K562 (cell line): ENCODE measurements around the gene HYI. TPM values are rescaled to one million over a fixed set of nuclear protein-coding genes. Genes with fewer than 3 reads are reported as not detected.

Experiments used
- ATAC-seq: fragments of 200-7000 bp; cut with Tn5 transposase; 3 replicates; pipeline ENCODE4 v1.9.1; 2020; ENCODE audit warnings: moderate library complexity
- BruUV-seq: library from RNA; stranded (reverse); fragments of 400-500 nt; replicated peaks from 2 replicates; lab custom pipeline; 2021; lab: Mats Ljungman, UMichigan
- CTCF ChIA-PET: fragments of 300-600 bp; formaldehyde crosslinking; extraction: SDS; loops from one replicate; lab custom pipeline; 2021; ENCODE audit warnings: low intra/inter-chr PET ratio; lab: Yijun Ruan, JAX
- POLR2A ChIA-PET: fragments of 300-600, 350-650 bp; sonication (Branson Sonifier 250); formaldehyde crosslinking; extraction: SDS; loops from one replicate; lab custom pipeline; 2021; ENCODE audit warnings: antibody characterized with exemption, inconsistent platforms; lab: Yijun Ruan, JAX
- DNase-seq, 4 experiments: peaks; one replicate each; pipeline versions ENCODE4 v3.0.0 to v3.0.0-alpha.2; 2011 to 2018; ENCODE audit warnings: low spot score in 3 of 4, mixed read lengths in 3 of 4; ENCODE audit errors: extremely low read depth in 1 of 4
- FAIRE-seq: peaks from 2 replicates; lab custom pipeline; 2011; peaks lifted over from hg19 to GRCh38; lab: Jason Lieb, UNC
- H2AFZ ChIP-seq: 2 replicates; pipeline ENCODE4 v1.6.0; 2011; ENCODE audit warnings: low read depth, low read length, control low read depth, inconsistent platforms
- H3K27ac ChIP-seq: fragments of 200-600 bp; 3 replicates; pipeline ENCODE4 v1.8.0; 2011; ENCODE audit warnings: low read depth, mild to moderate bottlenecking, control low read depth, inconsistent platforms, low read length, moderate library complexity, mixed read lengths; ENCODE audit errors: extremely low read depth
- H3K27me3 ChIP-seq, 2 experiments: fragments of 300-600 bp in 1 of 2; 2 replicates in 1 of 2; 3 replicates in 1 of 2; pipeline versions ENCODE4 v1.6.0 to v1.8.0; 2011; ENCODE audit warnings: inconsistent platforms in 2 of 2, low read length in 2 of 2, mild to moderate bottlenecking in 1 of 2, mixed read lengths in 1 of 2, moderate library complexity in 1 of 2; ENCODE audit not compliant: control insufficient read depth in 2 of 2, insufficient read depth in 2 of 2
- H3K36me3 ChIP-seq: fragments of 300-600 bp; 3 replicates; pipeline ENCODE4 v1.8.0; 2011; ENCODE audit warnings: mild to moderate bottlenecking, low read length, inconsistent platforms; ENCODE audit not compliant: control insufficient read depth, insufficient read depth
- H3K4me1 ChIP-seq, 2 experiments: fragments of 200-600 bp in 1 of 2; replicated peaks in 1 of 2; 2 replicates in 1 of 2; 3 replicates in 1 of 2; pipeline versions ENCODE4 v1.5.1 to v1.8.0; 2011; ENCODE audit warnings: inconsistent platforms in 2 of 2, low read length in 2 of 2, mild to moderate bottlenecking in 1 of 2, mixed read lengths in 1 of 2, moderate library complexity in 1 of 2; ENCODE audit not compliant: control insufficient read depth in 2 of 2, insufficient read depth in 2 of 2
- H3K4me2 ChIP-seq: 2 replicates; pipeline ENCODE4 v1.6.1; 2011; ENCODE audit warnings: low read length, control low read depth, inconsistent platforms, mixed read lengths; ENCODE audit not compliant: insufficient read depth
- H3K4me3 ChIP-seq: fragments of 200-600 bp; sonication (generic), shearing (Covaris generic); 2 replicates; pipeline ENCODE4 v1.5.1; 2016; ENCODE audit warnings: control low read depth, inconsistent platforms
- H3K79me2 ChIP-seq: fragments of 200-600 bp; 3 replicates; pipeline ENCODE4 v1.8.0; 2011; ENCODE audit warnings: low read length, inconsistent platforms; ENCODE audit not compliant: control insufficient read depth, insufficient read depth
- H3K9ac ChIP-seq, 2 experiments: 2 replicates each; pipeline versions ENCODE4 v1.6.0 to v1.6.1; 2011; ENCODE audit warnings: low read depth in 2 of 2, low read length in 2 of 2, control low read depth in 1 of 2, inconsistent platforms in 1 of 2, mild to moderate bottlenecking in 1 of 2, mixed read lengths in 1 of 2; ENCODE audit not compliant: insufficient read depth in 1 of 2
- H3K9me1 ChIP-seq: one replicate; pipeline ENCODE4 v1.6.0; 2011; ENCODE audit warnings: inconsistent platforms, mild to moderate bottlenecking, low read length, moderate library complexity; ENCODE audit not compliant: control insufficient read depth, insufficient read depth
- H3K9me3 ChIP-seq: replicated peaks from 2 replicates; pipeline ENCODE4 v1.5.1; 2011; ENCODE audit warnings: low read depth, low read length, inconsistent platforms; ENCODE audit not compliant: control insufficient read depth, insufficient read depth
- H4K20me1 ChIP-seq: replicated peaks from 2 replicates; pipeline ENCODE4 v1.6.1; 2011; ENCODE audit warnings: low read length, inconsistent platforms, mixed read lengths; ENCODE audit not compliant: control insufficient read depth, insufficient read depth
- DPF2 ChIP-seq: fragments of 450-650 bp; IDR thresholded peaks from 2 replicates; pipeline ENCODE4 v1.6.1; 2016
- FUS ChIP-seq: fragments of 200-400 bp; formaldehyde crosslinking; optimal IDR thresholded peaks from 2 replicates; pipeline ENCODE3; 2017; ENCODE audit warnings: low read depth, low read length
- PCBP2 ChIP-seq: fragments of 200-400 bp; formaldehyde crosslinking; IDR thresholded peaks from 2 replicates; pipeline ENCODE4 v1.6.1; 2018; ENCODE audit warnings: low read length, low read depth, mild to moderate bottlenecking, moderate library complexity; ENCODE audit not compliant: poor library complexity, severe bottlenecking
- ZNF282 ChIP-seq: sonication (generic); formaldehyde crosslinking; IDR thresholded peaks from 2 replicates; pipeline ENCODE4 v1.8.1; 2023; ENCODE audit warnings: missing genetic modification reagents
- WGBS: fragments of 100-300 bp; shearing (Covaris generic); methylation state at CpG from one replicate; pipeline ENCODE4 v1.1.6; 2016; ENCODE audit warnings: low coverage, mixed read lengths; ENCODE audit not compliant: insufficient coverage; ENCODE audit errors: missing lambda C conversion rate; 5-methylcytosine and 5-hydroxymethylcytosine counted together
- in situ Hi-C: fragments of 300-500 bp; cut with MboI; formaldehyde crosslinking; loops from 4 replicates; pipeline ENCODE4 v1.15.0; 2018; ENCODE audit warnings: inconsistent platforms, mixed read lengths
- intact Hi-C: fragments of 100-400 bp; cut with micrococcal nuclease; formaldehyde crosslinking; loops from 2 replicates; pipeline ENCODE4 v1.14.2; 2022
- polyA plus RNA-seq, 8 experiments: library from polyadenylated mRNA; depleted of rRNA in 4 of 8; stranded (reverse) in 5 of 8; unstranded in 3 of 8; fragments of >200 nt; fragmentation: Nextera tagmentation in 2 of 8; fragmentation: Illumina TruSeq in 1 of 8; extraction: Ambion mirVana in 2 of 8; extraction: Trizol in 1 of 8; gene quantifications; 2 replicates each; pipeline versions ENCODE4 v1.2.1 to v1.2.3, GENCODE V29; 2011 to 2014; ENCODE audit warnings: inconsistent platforms in 1 of 8, missing spikeins in 1 of 8
- total RNA-seq, 7 experiments: library from RNA; depleted of rRNA in 6 of 7; stranded (reverse); fragments of >200 nt in 6 of 7; fragmentation: Illumina TruSeq in 2 of 7; extraction: Trizol in 2 of 7; gene quantifications; 2 replicates each; pipeline versions ENCODE4 v1.2.1 to v1.2.3, GENCODE V29; 2011 to 2021; ENCODE audit warnings: low replicate concordance in 1 of 7
- TF ChIP-seq, protein P1 (sequence below): fragments of 450-650 bp; IDR thresholded peaks from 2 replicates; pipeline ENCODE4 v1.6.1; 2017; ENCODE audit warnings: antibody characterized with exemption, mild to moderate bottlenecking
- TF ChIP-seq, protein P2 (sequence below): sonication (generic); formaldehyde crosslinking; IDR thresholded peaks from 2 replicates; pipeline ENCODE4 v1.8.1; 2023; ENCODE audit warnings: mild to moderate bottlenecking, missing genetic modification reagents
- TF ChIP-seq, protein P3 (sequence below), 2 experiments: fragments of 450-650 bp; IDR thresholded peaks; 2 replicates each; pipeline ENCODE4 v1.6.1; 2016; ENCODE audit warnings: mild to moderate bottlenecking in 2 of 2, borderline replicate concordance in 1 of 2, low read depth in 1 of 2, moderate library complexity in 1 of 2

Gene HYI
- total and polyA plus RNA-seq, 9 of the 15 experiments (the other 6 are each of a cell fraction or from before 2014, with no cell fraction given), result 0.04 to 4.1 (median 1.4) TPM; not detected in 1

DNA sequence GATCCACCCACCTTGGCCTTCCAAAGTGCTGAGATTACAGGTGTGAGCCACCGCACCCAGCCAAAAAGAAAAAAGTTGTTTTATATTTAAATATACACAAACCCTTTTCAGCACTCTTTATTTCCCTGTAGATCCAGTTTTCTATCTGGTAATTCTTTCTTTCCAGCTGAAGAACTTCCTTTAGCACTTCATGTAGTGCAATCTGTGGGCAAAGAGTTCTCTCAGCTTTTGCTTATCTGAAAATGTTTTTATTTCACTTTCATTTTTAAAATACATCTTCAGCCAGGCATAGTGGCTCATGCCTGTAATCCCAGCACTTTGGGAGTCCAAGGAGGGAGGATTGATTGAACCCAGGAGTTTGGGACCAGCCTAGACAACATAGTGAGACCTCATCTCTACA, 28.5 kb upstream of the HYI start:
- ChIA-PET POLR2A (interaction anchor here (0.7 to 1.4 kb wide), 2 partner anchors 18 to 593 kb away, joined by 4 to 5 read pairs; no protein-coding TSS in a partner anchor), CTCF (interaction anchor here (0.5 kb wide), 1 partner anchor 348 kb away, joined by 3 read pairs; no protein-coding TSS in a partner anchor)
- Histone ChIP-seq H3K9me1 (no peaks in the 10 kb centered on the region), H3K4me2 (no peak overlapping the region), H4K20me1 (no peaks in the 10 kb centered on the region), H3K9ac (no peak overlapping the region), H3K4me3 (no peak overlapping the region), H3K27ac (no peak overlapping the region), H3K4me1 (no peaks in the 10 kb centered on the region), H3K27me3 (peaks cover 0 to 4% of the 10 kb centered on the region in 2 experiments; a peak in 2 of 5 replicates), H3K79me2 (no peaks in the 10 kb centered on the region), H2AFZ (no peak overlapping the region), H3K9me3 (no peaks in the 10 kb centered on the region), H3K36me3 (no peaks in the 10 kb centered on the region)
- 0% methylated on average over 1 of the region's 1 CpG for WGBS
- DNase-seq (no peak), FAIRE-seq (no peak), ATAC-seq (no peak)
- BruUV-seq, result no TSS peak
- intact Hi-C loops (no loop called here), in situ Hi-C loops (no loop called here)
- TF ChIP-seq, protein P1, sequence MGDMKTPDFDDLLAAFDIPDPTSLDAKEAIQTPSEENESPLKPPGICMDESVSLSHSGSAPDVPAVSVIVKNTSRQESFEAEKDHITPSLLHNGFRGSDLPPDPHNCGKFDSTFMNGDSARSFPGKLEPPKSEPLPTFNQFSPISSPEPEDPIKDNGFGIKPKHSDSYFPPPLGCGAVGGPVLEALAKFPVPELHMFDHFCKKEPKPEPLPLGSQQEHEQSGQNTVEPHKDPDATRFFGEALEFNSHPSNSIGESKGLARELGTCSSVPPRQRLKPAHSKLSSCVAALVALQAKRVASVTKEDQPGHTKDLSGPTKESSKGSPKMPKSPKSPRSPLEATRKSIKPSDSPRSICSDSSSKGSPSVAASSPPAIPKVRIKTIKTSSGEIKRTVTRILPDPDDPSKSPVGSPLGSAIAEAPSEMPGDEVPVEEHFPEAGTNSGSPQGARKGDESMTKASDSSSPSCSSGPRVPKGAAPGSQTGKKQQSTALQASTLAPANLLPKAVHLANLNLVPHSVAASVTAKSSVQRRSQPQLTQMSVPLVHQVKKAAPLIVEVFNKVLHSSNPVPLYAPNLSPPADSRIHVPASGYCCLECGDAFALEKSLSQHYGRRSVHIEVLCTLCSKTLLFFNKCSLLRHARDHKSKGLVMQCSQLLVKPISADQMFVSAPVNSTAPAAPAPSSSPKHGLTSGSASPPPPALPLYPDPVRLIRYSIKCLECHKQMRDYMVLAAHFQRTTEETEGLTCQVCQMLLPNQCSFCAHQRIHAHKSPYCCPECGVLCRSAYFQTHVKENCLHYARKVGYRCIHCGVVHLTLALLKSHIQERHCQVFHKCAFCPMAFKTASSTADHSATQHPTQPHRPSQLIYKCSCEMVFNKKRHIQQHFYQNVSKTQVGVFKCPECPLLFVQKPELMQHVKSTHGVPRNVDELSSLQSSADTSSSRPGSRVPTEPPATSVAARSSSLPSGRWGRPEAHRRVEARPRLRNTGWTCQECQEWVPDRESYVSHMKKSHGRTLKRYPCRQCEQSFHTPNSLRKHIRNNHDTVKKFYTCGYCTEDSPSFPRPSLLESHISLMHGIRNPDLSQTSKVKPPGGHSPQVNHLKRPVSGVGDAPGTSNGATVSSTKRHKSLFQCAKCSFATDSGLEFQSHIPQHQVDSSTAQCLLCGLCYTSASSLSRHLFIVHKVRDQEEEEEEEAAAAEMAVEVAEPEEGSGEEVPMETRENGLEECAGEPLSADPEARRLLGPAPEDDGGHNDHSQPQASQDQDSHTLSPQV, result no peak
- TF ChIP-seq FUS (no peak), DPF2 (no peak), PCBP2 (no peak), ZNF282 (no peak)
- TF ChIP-seq, protein P2, sequence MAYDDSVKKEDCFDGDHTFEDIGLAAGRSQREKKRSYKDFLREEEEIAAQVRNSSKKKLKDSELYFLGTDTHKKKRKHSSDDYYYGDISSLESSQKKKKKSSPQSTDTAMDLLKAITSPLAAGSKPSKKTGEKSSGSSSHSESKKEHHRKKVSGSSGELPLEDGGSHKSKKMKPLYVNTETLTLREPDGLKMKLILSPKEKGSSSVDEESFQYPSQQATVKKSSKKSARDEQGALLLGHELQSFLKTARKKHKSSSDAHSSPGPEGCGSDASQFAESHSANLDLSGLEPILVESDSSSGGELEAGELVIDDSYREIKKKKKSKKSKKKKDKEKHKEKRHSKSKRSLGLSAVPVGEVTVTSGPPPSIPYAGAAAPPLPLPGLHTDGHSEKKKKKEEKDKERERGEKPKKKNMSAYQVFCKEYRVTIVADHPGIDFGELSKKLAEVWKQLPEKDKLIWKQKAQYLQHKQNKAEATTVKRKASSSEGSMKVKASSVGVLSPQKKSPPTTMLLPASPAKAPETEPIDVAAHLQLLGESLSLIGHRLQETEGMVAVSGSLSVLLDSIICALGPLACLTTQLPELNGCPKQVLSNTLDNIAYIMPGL (CRISPR knock-in tag), result no peak
- TF ChIP-seq, protein P3, sequence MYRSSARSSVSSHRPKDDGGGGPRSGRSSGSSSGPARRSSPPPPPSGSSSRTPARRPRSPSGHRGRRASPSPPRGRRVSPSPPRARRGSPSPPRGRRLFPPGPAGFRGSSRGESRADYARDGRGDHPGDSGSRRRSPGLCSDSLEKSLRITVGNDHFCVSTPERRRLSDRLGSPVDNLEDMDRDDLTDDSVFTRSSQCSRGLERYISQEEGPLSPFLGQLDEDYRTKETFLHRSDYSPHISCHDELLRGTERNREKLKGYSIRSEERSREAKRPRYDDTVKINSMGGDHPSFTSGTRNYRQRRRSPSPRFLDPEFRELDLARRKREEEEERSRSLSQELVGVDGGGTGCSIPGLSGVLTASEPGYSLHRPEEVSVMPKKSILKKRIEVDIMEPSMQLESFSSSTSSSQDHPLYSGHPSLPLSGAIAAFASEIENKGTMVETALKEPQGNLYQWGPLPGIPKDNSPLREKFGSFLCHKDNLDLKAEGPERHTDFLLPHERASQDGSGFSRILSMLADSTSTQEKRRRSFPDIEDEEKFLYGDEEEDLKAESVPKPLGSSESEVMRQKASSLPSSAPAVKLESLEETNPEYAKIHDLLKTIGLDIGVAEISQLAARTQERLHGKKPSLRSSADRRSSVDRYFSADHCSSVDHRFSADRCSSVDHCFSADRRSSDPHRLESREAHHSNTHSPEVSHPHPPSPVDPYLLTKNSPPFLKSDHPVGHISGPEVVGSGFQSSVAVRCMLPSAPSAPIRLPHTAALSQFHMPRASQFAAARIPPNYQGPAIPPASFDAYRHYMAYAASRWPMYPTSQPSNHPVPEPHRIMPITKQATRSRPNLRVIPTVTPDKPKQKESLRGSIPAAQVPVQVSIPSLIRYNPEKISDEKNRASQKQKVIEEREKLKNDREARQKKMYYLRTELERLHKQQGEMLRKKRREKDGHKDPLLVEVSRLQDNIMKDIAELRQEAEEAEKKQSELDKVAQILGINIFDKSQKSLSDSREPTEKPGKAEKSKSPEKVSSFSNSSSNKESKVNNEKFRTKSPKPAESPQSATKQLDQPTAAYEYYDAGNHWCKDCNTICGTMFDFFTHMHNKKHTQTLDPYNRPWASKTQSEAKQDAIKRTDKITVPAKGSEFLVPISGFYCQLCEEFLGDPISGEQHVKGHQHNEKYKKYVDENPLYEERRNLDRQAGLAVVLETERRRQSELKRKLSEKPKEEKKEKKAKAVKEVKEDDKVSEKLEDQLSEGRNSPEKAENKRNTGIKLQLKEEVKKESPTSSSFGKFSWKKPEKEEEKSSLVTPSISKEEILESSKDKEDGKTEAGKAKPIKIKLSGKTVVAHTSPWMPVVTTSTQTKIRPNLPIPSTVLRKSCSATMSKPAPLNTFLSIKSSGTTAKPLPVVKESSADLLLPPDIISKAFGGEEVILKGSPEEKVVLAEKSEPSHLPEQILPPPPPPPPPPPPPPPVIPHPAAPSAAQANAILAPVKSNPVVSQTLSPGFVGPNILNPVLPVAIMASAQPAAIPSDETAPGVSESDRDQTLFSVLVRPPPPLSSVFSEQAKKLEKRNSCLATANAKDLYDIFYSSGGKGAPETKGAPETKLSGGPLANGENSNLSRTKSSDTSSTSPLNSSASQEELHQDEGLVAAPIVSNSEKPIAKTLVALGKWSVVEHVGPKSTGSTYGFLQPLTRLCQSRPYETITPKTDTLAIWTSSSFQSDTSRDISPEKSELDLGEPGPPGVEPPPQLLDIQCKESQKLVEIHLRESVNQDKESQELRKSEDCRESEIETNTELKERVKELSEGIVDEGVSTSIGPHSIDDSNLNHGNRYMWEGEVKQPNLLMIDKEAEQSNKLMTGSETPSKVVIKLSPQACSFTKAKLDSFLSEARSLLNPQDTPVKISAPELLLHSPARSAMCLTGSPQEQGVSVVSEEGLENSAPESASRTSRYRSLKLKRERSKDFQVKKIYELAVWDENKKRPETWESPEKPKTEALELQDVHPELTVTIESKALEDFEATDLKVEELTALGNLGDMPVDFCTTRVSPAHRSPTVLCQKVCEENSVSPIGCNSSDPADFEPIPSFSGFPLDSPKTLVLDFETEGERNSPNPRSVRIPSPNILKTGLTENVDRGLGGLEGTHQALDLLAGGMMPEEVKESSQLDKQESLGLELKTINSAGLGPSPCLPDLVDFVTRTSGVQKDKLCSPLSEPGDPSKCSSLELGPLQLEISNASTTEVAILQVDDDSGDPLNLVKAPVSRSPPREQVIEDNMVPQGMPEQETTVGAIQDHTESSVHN (IDR thresholded peaks at IDR 0.05; ENCODE audit: borderline replicate concordance in 1 of 2, low read depth in 1 of 2), result no peak
